Lung microvascular endothelial cell (primary cell): ENCODE data around the gene RARA. TPM values are rescaled to one million over a fixed set of nuclear protein-coding genes. Genes with fewer than 3 reads are reported as not detected.
A peak's percentile ranks its signal among the peaks of the same experiment; 100 is the strongest.

Source experiments
- DNase-seq, 2 donors: peaks; one replicate each; pipeline versions ENCODE4 v3.0.0 to v3.0.0-alpha.2; 2010; ENCODE audit warnings: low read depth in 2 of 2
- total RNA-seq: library from RNA; depleted of rRNA; stranded (reverse); fragments of >200 nt; gene quantifications from 2 replicates; pipeline ENCODE4 v1.2.1, GENCODE V29; 2014

RARA gene
- total RNA-seq, 1 donor from 2014 or later = 6.0 TPM

GRCh38 chr17:40315678-40316570 lies 6.9 kb downstream of the RARA start:
- no peak for DNase-seq

- peak; percentile 79 to 84 for DNase-seq
These were observed 7.8 kb downstream of the RARA start for GRCh38 chr17:40316571-40317344.

GRCh38 chr17:40317345-40317873 lies 8.4 kb downstream of the RARA start:
- DNase-seq = peak in 1 of 2 donors; percentile 79

GRCh38 chr17:40317880-40318829 lies 9.2 kb downstream of the RARA start:
- peak; percentile 95 to 97 for DNase-seq

GRCh38 chr17:40318830-40319391 lies 9.9 kb downstream of the RARA start:
- no peak for DNase-seq

- no peak for DNase-seq
These were observed 10.9 kb downstream of the RARA start for GRCh38 chr17:40319651-40320540.

- no peak for DNase-seq
These were observed 12.0 kb downstream of the RARA start for GRCh38 chr17:40320756-40321523.

- no peak for DNase-seq
These were observed 12.5 kb downstream of the RARA start for GRCh38 chr17:40321524-40321929.

GRCh38 chr17:40321961-40322357 lies 13.0 kb downstream of the RARA start:
- no peak for DNase-seq

- DNase-seq = peak; percentile 96 to 97
These were observed 13.7 kb downstream of the RARA start for GRCh38 chr17:40322358-40323315.

GRCh38 chr17:40323391-40324381 lies 14.7 kb downstream of the RARA start:
- DNase-seq = peak; percentile 83 to 87

- no peak for DNase-seq
These were observed 16.4 kb downstream of the RARA start for GRCh38 chr17:40325156-40326013.

GRCh38 chr17:40326014-40326831 lies 17.2 kb downstream of the RARA start:
- DNase-seq = peak; percentile 47 to 62

GRCh38 chr17:40326832-40327199 lies 17.8 kb downstream of the RARA start:
- no peak for DNase-seq

GRCh38 chr17:40327244-40327729 lies 18.3 kb downstream of the RARA start:
- DNase-seq = no peak
